Stimulated activated CD8-positive, alpha-beta memory T cell treated with anti-CD3 and anti-CD28 coated beads, Interleukin-12 subunit alpha, Interleukin-12 subunit beta, amount 100 ng/mL, for 1 hour (primary cell): ENCODE measurements around the gene AP4E1.
"Not testable (repeated sequence)": the region's sequence is repeated elsewhere in the genome, so short reads cannot be mapped to it uniquely, and the experiment has no call there.

Source experiments
- DNase-seq: peaks from one replicate; pipeline ENCODE4 v3.0.0-alpha.2; 2020; ENCODE audit warnings: low read depth

AP4E1 gene

DNA sequence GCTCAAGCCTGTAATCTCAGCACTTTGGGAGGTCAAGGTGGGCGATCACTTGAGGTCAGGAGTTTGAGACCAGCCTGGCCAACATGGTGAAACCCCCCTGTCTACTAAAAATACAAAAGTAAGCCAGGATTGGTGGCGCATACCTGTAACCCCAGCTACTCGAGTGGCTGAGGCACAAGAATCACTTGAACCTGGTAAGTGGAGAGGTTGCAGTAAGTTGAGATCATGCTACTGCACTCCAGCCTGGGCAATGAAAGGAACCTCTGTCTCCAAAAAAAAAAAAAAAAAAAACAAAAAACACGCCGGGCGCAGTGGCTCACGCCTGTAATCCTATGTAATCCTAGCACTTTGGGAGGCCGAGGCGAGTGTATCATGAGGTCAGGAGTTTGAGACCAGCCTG is 18.9 kb upstream of the AP4E1 start:
- DNase-seq, result no peak

DNA sequence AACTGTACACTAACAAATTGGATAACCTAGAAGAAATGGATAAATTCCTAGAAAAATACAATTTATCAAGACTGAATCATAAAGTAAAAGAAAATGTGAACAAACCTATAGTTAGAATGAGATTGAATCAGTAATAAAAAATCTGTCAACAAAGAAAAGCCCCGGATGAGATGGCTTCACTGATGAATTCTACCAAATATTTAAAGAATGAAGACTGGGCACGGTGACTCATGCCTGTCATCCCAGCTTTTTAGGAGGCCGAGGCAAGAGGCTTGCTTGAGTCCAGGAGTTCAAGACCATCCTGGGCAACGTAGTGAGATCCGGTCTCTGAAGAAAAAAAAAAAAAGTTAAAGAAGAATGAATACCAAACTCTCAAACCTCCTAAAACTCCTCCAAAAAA is 17.7 kb upstream of the AP4E1 start:
- DNase-seq, result no peak

DNA sequence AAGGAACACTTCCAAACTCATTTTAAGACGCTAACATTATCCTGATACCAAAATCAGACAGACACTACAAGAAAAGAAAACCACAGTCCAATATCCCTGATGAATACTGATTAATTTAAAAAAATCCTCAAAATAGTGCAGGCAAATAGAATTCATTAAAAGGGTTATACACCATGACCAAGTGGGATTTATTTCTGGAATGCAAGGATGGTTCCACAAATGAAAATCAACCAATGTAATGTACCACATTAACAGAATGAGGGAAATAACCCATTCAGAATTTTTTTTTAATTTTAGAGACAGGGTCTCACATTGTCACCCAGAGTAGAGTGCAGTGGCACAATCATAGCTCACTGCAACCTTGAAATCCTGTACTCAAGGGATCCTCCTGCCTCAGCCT is 17.3 kb upstream of the AP4E1 start:
- no peak for DNase-seq

DNA sequence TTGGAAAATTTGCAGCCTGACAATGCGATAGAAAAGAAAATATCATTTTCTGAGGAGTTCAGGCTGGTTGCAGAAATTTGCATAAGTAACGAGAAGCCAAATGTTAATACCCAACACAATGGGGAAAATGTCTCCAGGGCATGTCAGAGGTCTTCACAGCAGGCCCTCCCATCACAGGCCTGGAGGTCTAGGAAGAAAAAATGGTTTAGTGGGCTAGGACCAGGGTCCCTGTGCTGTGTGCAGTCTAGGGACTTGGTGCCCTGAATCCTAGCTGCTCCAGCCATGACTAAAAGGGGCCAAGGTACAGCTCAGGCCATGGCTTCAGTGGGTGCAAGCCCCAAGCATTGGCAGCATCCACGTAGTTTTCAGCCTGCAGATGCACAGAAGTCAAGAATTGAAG is 14.5 kb upstream of the AP4E1 start:
- no peak for DNase-seq

DNA sequence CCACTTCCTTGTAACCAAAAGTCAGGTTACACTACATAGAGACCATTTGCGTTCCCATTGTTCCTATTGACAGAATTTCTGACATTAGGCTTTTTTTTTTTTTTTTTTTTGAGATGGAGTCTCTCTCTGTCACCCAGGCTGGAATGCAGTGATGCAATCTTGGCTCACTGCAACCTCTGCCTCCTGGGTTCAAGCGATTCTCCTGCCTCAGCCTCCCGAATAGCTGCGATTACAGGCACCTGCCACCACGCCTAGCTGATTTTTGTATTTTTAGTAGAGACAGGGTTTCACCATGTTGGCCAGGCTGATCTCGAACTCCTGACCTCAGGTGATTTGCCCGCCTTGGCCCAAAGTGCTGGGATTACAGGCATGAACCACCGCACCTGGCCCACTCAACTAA is 7.1 kb upstream of the AP4E1 start:
- not testable (repeated sequence) for DNase-seq

DNA sequence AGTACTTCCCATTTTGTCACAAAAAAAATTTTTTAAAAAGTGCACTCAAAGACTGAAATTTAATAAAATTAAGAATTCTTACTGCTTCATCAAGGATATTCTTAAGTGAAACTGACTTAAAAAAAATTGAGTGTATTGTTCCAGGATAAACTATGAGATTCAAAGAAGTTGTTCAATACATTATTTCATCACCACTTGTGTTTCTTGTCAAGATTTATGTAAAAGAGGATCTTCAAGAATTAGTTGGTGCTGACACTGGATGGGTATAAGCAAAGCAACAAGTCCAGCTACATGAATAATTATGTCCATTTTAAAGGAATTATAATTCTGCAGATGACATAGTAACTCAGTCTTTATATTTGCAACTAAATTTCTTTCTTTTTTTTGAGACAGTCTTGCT is 4.3 kb upstream of the AP4E1 start:
- DNase-seq, result no peak

DNA sequence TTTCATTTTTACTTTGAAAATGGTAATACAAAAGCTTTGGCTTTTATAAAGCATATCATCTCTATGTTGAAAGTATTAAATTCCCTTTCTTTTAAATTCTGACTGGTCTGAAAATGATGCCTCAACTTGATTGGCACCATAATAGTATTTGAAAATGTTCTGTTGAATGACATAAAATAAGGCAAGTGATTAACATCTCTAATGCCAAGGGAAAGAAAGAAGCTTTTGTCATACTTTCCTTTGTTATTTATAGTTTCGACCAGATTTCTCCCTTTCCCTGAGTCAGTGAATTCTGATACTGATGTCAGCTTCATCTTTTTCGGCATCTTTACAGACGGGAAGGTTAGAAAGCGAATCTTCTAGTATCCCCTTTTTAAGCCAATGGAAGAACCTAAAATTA is 3.4 kb upstream of the AP4E1 start:
- no peak for DNase-seq

DNA sequence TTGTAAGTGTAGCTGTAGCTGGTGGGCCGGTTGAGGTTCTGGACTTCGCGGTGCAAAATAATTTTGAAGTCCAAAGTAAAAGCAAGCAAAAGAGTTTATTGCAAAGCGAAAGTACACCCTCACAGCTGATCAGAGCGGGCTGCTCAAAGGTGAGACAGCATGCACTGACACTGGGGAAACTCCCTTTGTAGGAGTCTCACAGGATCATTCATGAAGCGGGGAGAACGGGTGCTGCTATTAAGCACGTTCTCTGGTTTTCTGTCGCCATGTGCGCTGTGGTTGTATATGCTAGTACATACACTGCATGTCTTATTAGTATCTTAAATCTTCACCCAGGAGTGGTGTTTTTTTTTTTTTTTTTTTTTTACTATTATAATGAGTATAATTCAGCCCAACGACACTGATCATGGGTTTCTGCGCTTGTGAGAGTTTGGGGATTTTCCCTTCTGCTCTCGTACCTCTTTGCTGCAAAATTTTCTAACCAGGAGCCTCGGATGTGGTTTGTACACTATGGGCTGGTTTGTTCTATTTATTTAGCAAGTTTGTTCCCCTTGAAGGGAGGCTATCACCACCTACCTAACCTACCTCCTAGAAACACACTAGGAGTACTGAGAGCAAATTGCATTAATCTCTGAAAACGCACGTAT is 1.4 kb upstream of the AP4E1 start:
- DNase-seq, result peak; percentile 64

DNA sequence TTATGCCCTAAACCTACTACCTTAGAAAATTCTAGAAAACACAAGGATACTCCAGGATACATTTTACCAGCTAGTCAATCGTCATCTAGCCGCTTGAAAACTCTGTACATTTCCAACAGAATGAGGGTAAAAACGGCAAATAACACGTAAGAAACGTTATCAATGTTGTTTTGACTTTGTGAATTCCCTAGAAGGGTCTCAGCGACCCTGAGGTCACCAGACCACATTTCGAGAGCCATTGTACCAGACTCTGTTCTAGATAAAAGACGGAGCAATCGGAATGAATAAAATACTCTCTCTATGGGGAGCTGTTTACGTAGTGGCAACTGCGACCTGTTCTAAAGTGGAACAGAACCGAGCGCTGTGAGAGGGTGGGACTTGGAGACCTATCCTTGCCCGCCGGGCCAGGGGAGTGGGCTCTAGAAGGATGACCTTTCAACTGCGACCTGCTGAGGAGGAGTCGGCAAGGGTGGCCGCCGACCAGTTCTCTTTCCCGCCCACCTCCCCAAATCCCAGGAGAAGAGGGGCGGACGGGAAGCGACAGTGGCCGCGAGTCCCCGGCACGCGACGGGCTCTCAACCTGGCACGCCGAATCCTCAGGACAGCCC is 778 bp upstream of the AP4E1 start:
- peak; percentile 37 for DNase-seq

DNA sequence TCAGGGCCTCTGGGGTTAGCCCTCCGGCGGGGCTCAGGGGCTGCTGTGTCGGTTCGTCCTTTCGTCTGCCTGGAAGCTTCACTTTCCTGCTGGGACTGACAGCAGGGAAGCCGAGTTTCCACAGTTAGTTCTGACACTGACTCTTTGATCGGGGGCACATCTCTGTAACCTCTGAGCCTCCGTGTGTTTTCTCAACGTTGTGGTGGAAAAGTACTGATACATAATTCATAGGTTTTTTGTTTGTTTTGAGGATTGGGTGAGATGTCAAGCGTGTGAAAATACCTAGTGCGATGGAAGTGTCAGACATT is 481 bp downstream of the AP4E1 start:
- no peak for DNase-seq

DNA sequence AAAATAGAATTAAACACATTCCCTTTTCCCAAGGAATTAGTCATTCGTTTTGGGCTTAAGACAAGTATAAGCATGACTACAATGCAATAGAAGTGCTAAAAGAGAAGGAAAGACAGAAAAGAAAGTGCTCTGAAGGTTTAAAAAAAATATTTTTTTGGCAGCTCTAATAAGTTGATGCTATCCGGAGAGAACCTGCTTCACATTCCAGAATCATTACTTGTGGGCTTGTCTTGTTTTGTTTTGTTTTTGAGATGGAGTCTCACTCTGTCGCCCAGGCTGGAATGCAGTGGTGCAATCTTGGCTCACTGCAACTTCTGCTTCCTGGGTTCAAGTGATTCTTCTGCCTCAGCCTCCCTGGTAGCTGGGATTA is 1.9 kb downstream of the AP4E1 start:
- DNase-seq, result not testable (repeated sequence)

DNA sequence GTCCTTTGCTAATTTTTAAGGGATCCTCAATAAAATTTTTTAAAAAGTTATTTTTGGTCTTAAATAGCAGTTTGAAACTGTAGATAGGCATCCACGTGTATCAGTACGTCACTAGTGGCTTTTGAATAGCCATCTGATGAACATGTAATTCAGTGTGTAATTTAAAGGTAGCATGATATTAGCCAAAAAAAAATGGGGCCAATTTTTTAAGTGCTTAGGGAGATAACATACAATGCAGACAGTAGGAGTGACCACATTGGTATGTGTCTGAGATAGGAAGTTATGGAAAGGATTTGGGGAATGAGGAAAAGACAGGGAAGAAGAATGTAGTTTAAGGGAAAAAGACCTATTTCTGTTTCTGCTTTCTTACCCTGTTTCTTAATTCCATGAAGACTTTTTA is 2.5 kb downstream of the AP4E1 start:
- DNase-seq, result no peak

DNA sequence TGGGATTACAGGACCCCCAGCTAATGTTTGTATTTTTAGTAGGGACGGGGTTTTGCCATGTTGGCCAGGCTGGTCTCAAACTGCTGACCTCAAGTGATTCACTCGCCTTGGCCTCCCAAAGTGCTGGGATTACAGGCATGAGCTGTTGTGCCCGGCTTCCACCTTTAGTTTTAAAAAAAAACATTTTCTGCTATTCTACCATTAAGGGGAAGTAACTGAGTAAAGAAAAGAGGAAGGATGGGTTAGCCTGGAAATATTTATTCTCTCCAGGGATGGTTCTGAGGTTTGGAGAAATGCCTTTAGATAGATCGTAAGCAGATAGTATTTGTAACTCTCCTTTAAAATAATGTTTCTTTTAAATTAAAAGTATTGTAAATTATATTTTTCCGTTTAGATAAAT is 3.1 kb downstream of the AP4E1 start:
- DNase-seq, result no peak

DNA sequence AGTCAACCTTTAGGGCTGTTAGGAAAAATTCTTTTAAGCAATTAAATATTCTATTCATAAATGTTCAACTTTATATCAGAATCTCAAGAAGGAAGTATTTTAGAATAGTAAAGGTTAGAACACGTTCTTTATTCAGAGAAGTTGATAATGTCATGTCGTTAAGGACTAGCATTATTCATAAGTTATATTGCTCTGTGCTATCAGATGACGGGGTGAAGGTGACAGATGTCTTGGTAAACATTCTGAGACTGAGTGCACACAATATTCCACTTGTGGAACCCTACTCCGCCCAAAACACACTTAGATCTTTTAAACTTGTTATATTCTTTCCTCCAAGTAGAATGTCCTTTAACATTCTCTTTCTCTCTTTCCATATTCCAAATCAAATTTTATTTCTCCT is 7.9 kb downstream of the AP4E1 start:
- no peak for DNase-seq

DNA sequence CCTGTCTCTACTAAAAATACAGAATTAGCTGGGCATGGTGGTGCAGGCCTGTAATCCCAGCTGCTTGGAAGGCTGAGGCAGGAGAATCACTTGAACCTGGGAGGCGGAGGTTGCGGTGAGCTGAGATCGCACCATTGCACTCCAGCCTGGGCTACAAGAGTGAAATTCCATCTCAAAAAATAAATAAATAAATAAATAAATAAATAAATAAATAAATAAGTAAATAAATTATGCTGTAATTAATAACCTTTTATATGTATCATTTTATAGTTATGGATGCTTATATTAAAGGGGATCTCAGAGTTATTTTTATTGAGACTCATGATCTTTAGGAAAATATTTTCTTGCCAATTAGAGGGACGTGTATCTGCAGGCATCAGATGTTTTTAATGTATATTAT is 10.9 kb downstream of the AP4E1 start:
- not testable (repeated sequence) for DNase-seq

DNA sequence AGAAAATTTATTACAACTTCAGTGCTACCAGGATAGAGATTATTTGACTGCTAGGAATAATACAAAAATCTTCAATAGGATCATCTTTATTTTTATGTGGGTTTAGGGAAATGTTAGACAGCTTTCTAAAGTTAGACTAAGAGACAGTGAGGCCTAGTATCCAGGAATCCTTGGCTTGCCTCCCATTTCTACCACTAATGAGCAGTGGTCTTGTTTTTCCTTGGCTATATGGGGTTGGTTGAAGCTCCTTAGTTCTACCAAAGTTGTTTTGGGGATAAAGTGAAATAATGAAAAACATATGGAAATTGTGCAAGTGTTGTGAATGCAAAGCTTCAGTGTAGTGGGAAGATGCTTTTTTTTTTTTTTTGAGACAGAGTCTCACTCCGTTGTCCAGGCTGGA is 16.8 kb downstream of the AP4E1 start:
- DNase-seq, result no peak

DNA sequence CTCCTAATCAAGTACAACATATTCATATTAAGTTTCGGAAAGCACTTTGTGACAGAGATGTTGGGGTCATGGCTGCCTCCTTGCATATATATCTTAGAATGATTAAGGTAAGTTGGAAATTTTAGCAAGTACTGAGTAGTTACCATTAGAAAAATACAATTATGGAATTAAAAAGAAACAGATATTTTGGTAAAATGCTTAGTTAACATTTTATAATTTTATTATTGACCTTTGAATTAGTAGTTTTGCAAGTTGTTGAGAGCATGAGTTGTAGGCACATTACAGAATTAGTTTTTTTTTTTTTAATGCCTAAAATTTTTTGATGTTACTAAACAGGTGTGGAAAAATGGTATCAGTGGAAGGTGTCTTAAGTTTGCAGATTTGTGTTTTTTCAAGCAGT is 20.6 kb downstream of the AP4E1 start:
- no peak for DNase-seq

DNA sequence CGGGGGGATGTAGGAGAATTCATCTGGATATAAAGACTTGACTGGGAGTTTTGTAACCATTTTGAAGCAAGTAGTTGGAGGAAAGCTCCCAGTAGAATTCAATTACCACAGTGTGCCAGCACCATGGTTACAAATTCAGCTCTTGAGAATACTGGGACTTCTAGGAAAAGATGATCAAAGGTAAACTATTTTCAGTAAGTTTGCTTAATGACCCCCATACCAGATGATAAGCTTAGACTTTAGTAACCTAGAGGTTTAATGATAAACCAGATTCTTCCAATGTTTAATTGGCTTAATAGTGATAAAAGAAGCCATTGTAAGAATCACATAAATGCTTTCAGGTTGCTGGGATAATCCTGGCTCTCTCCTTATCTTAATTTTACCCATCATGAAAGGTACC is 22.3 kb downstream of the AP4E1 start:
- no peak for DNase-seq

DNA sequence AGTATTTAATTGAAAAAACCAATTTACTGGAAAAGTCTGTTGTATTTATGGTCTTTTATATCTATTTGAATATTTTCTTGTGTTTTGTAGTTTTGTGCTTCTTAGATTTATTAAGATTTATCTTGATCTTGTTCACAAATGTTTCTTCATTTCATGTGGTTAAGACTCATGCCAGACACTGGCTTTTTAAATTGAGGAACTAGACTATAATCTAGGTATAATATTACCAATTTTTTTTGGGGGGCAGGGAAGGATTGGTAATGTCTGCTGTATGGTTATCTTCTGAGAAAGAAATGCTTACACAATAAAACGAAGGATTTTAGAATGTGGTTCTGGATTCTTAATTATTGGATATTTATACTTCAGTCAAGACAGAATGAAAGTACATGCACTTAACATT is 24.9 kb downstream of the AP4E1 start:
- no peak for DNase-seq

DNA sequence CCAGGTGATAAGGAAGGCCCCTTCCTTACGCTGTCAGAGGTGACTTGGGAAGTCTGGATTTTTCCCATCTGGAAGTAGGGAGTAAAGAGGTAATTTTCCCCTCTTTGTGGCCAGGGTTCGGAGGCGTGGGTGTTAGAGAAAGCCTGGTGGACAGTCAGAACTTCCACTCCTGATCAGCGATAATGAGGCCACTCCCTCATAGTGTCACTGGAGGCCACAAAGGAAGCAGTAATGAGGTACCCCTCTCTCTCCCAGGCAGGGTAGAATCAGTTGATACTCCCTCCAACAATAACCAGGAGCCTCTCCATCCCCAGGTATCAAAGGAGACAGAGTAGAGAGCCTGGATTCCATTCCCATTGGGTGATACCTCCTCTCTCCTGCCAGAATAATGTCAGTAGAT is 30.0 kb downstream of the AP4E1 start:
- no peak for DNase-seq

DNA sequence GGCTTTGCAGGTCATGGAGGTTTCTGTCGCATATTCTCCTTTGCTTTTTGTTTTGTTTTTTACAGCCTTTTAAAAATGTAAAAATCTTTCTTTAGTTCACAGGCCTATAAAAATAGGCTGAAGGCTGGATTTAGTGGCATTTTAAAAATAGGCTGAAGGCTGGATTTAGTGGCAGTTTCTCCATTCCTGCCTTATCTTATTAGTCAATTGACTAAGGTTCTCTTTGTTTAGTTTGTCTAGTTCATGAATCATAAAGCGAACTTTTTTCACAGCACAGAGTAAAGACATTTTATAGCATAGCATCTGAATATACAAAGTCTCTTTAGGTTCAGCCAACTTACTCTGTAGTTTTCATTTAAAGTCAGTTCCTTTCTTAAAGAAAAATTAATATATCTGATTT is 31.4 kb downstream of the AP4E1 start:
- DNase-seq, result no peak

DNA sequence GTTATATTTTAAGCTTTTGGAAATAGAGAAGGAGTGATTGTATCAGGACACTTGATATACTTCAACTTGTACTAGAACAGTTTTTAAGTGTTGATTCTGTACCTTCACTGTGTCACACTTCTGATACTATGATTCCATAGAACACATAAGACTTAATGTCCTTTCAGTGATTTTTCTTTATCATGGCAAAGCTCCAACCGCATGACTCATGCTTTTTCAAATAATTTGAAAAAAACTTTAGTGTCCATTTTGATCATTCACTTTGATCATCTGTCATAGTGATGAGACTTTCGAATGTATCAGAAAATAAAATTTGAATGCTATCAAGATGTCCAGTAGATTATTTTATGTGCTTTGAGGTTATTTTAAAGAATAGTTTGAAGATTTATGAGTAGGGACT is 32.0 kb downstream of the AP4E1 start:
- DNase-seq, result no peak

DNA sequence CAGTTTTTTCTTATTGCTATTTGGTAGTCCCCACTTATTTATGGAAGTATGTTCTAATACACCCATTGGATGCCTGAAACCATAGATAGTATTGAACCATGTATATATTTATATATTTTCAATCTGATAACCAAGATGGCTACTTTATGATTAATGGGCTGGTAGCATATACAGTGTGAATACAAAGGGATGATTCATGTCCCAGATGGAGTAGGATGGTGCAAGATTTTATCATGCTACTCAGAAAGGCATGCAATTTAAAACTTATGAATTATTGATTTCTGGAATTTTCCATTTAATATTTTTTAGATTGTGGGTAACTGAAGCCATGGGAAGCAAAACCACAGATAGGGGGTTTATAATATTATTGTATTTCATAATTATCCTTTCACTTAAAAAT is 35.2 kb downstream of the AP4E1 start:
- no peak for DNase-seq

DNA sequence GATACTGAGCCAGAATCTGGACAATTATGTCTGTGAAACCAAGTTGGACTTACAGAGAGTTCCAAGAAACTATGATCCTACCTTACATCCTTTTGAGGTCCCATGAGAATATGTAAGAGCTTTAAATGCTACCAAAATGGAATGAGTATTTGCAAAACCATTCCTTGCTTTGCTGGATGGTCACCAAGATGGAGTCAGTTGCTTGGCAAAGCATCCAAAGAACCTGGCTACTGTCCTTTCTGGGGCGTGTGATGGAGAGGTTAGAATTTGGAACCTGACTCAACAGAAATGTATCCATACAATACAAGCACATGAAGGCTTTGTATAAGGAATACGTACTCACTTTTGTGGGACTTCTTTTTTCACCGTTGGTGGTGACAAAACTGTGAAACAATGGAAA is 36.2 kb downstream of the AP4E1 start:
- DNase-seq, result no peak

DNA sequence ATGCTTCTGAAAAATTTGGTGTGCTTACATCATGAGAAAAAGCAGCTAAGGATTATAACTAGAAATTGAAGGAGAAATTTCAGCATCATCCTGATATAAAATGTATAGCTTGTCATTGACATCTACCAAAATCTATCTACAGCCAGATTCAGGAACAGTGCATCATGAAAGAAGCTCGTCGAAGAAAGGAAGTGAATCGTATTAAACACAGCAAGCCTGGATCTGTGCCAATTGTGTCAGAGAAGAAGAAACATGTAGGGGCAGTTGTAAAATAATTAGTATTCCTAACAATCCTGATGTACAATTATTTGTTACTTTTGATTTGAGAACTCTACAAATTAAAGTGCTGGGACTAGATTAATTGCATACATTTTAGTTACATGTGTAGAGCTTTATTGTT is 37.2 kb downstream of the AP4E1 start:
- no peak for DNase-seq
